Fibroblast of lung (primary cell): ENCODE data around the gene TBX10. TPM values are rescaled to one million over a fixed set of nuclear protein-coding genes. Genes with fewer than 3 reads are reported as not detected.

Experiments used
- DNase-seq, 2 donors: peaks; one replicate each; pipeline versions ENCODE4 v3.0.0 to v3.0.0-alpha.2; 2010; ENCODE audit warnings: low read depth in 2 of 2
- H2AFZ ChIP-seq: 2 replicates; pipeline ENCODE4 v1.5.1; 2012; ENCODE audit warnings: low read length, control low read depth, inconsistent platforms
- H3K27ac ChIP-seq: 2 replicates; pipeline ENCODE4 v1.5.1; 2011; ENCODE audit warnings: low read length, control low read depth; ENCODE audit not compliant: insufficient read depth
- H3K27me3 ChIP-seq: 2 replicates; pipeline ENCODE4 v1.5.1; 2011; ENCODE audit warnings: mild to moderate bottlenecking, low read length; ENCODE audit not compliant: control insufficient read depth, insufficient read depth
- H3K36me3 ChIP-seq: 2 replicates; pipeline ENCODE4 v1.5.1; 2011; ENCODE audit warnings: low read length; ENCODE audit not compliant: control insufficient read depth, insufficient read depth
- H3K4me1 ChIP-seq: 2 replicates; pipeline ENCODE4 v1.5.1; 2011; ENCODE audit warnings: low read length; ENCODE audit not compliant: control insufficient read depth, insufficient read depth; ENCODE audit errors: extremely low read depth
- H3K4me2 ChIP-seq: 2 replicates; pipeline ENCODE4 v1.5.1; 2011; ENCODE audit warnings: low read length, control low read depth; ENCODE audit not compliant: insufficient read depth; ENCODE audit errors: extremely low read depth
- H3K4me3 ChIP-seq, 4 experiments: fragments of 200-600 bp in 1 of 4; sonication (generic) in 1 of 4; replicated peaks in 1 of 4; 2 replicates each; pipeline ENCODE4 v1.5.1; 2011 to 2016; ENCODE audit warnings: low read length in 4 of 4, low read depth in 3 of 4, mild to moderate bottlenecking in 3 of 4, control low read depth in 2 of 4, inconsistent platforms in 1 of 4, mixed read lengths in 1 of 4; ENCODE audit not compliant: insufficient read depth in 1 of 4; ENCODE audit errors: control extremely low read depth in 1 of 4
- H3K79me2 ChIP-seq: 2 replicates; pipeline ENCODE4 v1.5.1; 2012; ENCODE audit warnings: mild to moderate bottlenecking, low read length, inconsistent platforms; ENCODE audit not compliant: control insufficient read depth, insufficient read depth
- H3K9ac ChIP-seq: 2 replicates; pipeline ENCODE4 v1.5.1; 2011; ENCODE audit warnings: mild to moderate bottlenecking, low read length, control low read depth; ENCODE audit not compliant: insufficient read depth
- H3K9me3 ChIP-seq: 2 replicates; pipeline ENCODE4 v1.5.1; 2012; ENCODE audit warnings: low read depth, low read length; ENCODE audit not compliant: control insufficient read depth, insufficient read depth
- H4K20me1 ChIP-seq: 2 replicates; pipeline ENCODE4 v1.5.1; 2011; ENCODE audit warnings: low read length; ENCODE audit not compliant: control insufficient read depth, insufficient read depth; ENCODE audit errors: extremely low read depth
- EZH2 ChIP-seq: IDR thresholded peaks from 2 replicates; pipeline ENCODE4 v1.5.1; 2012; ENCODE audit warnings: low read length, control low read depth, mild to moderate bottlenecking; ENCODE audit errors: missing control alignments
- polyA plus RNA-seq, 2 donors: library from polyadenylated mRNA; depleted of rRNA in 1 of 2; stranded (reverse) in 1 of 2; unstranded in 1 of 2; fragments of >200 nt; gene quantifications; 2 replicates each; pipeline ENCODE4 v1.2.1, GENCODE V29; 2011 to 2012; ENCODE audit warnings: missing spikeins in 1 of 2
- total RNA-seq: library from RNA; depleted of rRNA; stranded (reverse); fragments of >200 nt; gene quantifications from 2 replicates; pipeline ENCODE4 v1.2.1, GENCODE V29; 2014
- TF ChIP-seq, protein P1 (sequence below), 2 donors: IDR thresholded peaks in 1 of 2; conservative IDR thresholded peaks in 1 of 2; 1 replicate in 1 of 2; 2 replicates in 1 of 2; pipeline ENCODE4 v1.5.1; 2011 to 2012; ENCODE audit warnings: low read length in 2 of 2, control low read depth in 1 of 2, inconsistent platforms in 1 of 2, low read depth in 1 of 2, mild to moderate bottlenecking in 1 of 2

TBX10 gene
- total and polyA plus RNA-seq, 2 donors (not counting 1 experiment from before 2014, with no cell fraction given), result not detected

DNA sequence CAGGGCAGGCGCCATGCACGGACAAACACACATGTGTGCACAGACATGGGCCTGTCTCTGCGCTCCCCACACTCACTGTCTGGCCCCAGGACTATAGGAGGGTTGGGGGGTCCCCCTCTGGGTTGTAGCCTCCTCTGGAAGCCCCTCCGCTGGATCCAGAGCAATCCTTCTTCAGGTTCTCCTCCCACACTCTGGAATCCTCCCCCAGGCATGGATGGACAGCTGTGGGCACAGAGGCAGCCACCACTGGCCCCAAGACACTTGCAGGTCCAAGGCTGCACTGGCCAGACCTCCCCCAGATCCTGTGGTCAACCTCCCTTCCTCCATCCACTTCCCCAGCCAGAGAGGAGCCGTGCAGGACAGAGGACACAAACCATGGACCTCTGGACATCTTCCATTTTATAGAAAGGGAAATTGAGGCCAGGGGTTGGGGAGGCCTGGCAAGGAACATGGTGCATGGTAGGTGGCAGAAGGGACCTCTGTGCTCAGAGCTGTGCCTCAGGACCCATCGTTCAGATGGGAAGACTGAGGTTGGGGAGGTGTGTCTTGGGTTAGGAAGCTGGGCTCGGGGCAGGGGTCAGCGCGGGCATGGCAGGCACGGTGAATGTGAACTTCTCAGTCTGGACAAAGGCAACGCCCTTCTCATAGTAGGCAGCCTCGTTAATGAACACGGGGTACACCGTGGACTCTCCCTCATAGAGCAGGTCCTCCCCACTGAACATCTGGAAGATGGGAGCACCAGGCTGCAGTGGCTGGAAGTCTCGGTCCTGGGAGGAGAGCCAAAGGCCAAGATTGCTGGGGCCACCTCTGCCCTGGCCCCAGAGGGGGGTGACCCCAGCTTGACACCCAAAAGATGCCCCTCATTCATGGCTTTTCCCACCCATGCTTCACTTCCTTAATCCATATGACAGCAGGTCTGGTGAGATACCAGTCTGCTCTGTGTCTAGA is 2.9 kb upstream of the TBX10 start:
- no peak overlapping the region for H3K9ac ChIP-seq
- H3K4me1 ChIP-seq, result no peaks in the 10 kb centered on the region
- no peaks in the 10 kb centered on the region for H3K79me2 ChIP-seq
- DNase-seq, result no peak
- no peaks in the 10 kb centered on the region for H3K27me3 ChIP-seq
- no peak overlapping the region for H3K27ac ChIP-seq
- no peaks in the 10 kb centered on the region for H3K36me3 ChIP-seq
- no peak overlapping the region for H3K4me3 ChIP-seq
- no peak overlapping the region for H3K4me2 ChIP-seq
- no peak overlapping the region for H2AFZ ChIP-seq
- no peaks in the 10 kb centered on the region for H3K9me3 ChIP-seq
- TF ChIP-seq, protein P1, sequence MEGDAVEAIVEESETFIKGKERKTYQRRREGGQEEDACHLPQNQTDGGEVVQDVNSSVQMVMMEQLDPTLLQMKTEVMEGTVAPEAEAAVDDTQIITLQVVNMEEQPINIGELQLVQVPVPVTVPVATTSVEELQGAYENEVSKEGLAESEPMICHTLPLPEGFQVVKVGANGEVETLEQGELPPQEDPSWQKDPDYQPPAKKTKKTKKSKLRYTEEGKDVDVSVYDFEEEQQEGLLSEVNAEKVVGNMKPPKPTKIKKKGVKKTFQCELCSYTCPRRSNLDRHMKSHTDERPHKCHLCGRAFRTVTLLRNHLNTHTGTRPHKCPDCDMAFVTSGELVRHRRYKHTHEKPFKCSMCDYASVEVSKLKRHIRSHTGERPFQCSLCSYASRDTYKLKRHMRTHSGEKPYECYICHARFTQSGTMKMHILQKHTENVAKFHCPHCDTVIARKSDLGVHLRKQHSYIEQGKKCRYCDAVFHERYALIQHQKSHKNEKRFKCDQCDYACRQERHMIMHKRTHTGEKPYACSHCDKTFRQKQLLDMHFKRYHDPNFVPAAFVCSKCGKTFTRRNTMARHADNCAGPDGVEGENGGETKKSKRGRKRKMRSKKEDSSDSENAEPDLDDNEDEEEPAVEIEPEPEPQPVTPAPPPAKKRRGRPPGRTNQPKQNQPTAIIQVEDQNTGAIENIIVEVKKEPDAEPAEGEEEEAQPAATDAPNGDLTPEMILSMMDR (conservative IDR thresholded peaks at IDR 0.05 in 1 of 2, IDR thresholded peaks at IDR 0.05 in 1 of 2; ENCODE audit: low read depth in 1 of 2, low read length in 2 of 2), result no peak
- no peak for TF ChIP-seq EZH2
- no peaks in the 10 kb centered on the region for H4K20me1 ChIP-seq

DNA sequence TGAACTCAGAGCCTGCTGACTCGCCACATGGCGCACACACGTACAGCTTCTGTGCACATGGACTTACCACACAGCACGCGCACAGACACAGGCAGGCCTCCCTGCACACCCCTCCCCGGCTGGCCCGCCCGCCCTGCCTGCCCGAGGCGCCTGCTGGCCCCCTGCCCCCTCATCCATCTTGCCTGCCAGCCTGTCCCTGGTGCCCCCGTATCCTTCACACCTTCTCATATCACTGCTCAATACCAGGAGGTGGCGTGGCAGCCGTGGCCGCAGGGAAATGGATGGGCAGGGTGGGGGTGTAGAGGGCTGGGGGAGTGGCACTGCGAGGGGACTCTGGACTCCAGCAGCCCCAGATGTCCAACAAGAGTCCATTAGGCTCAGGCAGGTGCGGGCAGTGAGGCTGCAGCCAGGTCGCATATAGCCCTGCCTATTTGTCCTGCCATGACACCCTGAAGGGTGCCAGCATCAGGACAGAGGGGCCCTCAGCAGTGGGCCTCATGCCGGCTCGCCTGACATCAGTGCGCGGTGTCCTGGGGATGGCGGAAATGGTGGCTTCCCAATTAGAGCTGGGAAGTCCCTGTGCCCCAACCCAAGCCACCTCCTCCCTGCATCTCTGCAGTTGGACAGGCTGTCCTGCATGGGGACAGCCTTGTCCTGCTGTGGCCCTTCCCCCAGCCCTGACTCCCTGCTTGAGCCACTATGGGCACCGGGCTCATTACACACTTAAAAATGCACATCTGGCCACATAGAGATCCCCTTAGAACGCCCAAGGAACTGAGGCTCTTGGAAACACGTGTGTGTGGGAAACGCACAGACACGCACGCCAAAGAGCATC is 2.0 kb upstream of the TBX10 start:
- H3K4me1 ChIP-seq, result no peaks in the 10 kb centered on the region
- no peaks in the 10 kb centered on the region for H3K79me2 ChIP-seq
- H3K4me3 ChIP-seq, result no peak overlapping the region
- H2AFZ ChIP-seq, result no peak overlapping the region
- no peak for TF ChIP-seq EZH2
- H3K36me3 ChIP-seq, result no peaks in the 10 kb centered on the region
- no peak overlapping the region for H3K9ac ChIP-seq
- no peak overlapping the region for H3K4me2 ChIP-seq
- no peaks in the 10 kb centered on the region for H3K27me3 ChIP-seq
- DNase-seq, result no peak
- H4K20me1 ChIP-seq, result no peaks in the 10 kb centered on the region
- no peak overlapping the region for H3K27ac ChIP-seq
- no peaks in the 10 kb centered on the region for H3K9me3 ChIP-seq

DNA sequence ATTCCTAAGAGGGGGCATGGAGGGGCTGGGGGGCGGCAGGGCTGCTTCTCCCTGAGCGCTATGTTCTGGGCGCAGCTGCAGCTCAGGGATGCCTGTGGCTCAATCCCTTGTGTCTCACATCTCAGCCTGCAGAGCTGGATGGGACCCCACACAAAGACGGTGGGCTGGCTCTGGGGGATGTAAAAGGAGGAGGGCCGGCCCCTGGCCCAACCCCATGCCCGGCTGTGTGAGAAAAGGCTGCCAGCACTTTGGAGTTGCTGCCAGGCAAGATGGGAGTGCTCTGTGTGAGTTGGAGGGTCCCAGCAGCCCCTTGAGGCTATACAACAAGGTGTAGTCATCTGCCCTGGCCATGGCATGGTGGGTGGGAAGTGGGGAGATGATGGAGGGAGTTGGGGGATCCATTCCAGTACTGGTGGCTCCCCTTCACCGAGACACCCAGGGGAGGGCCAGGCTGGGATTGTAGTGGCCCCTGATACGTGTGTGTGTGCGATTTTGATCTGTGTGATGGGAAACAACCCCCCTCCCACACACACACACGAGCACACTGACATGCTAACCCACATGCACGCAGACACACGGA is 1.3 kb upstream of the TBX10 start:
- Histone ChIP-seq H3K79me2 (no peaks in the 10 kb centered on the region), H3K9ac (no peak overlapping the region), H3K4me2 (no peak overlapping the region), H3K36me3 (no peaks in the 10 kb centered on the region), H3K4me3 (no peak overlapping the region), H3K27me3 (no peaks in the 10 kb centered on the region), H3K4me1 (no peaks in the 10 kb centered on the region), H3K9me3 (no peaks in the 10 kb centered on the region), H3K27ac (no peak overlapping the region), H2AFZ (no peak overlapping the region), H4K20me1 (no peaks in the 10 kb centered on the region)
- no peak for DNase-seq
- TF ChIP-seq, protein P1 (conservative IDR thresholded peaks at IDR 0.05 in 1 of 2, IDR thresholded peaks at IDR 0.05 in 1 of 2; ENCODE audit: low read depth in 1 of 2, low read length in 2 of 2), result no peak
- no peak for TF ChIP-seq EZH2
